ENCODE data around the gene SNED1. TPM values are rescaled to one million over a fixed set of nuclear protein-coding genes. Genes with fewer than 3 reads are reported as not detected.

Gene SNED1
- total RNA-seq, 2 experiments from 2014 or later: 2.8 to 13.6 TPM

DNA sequence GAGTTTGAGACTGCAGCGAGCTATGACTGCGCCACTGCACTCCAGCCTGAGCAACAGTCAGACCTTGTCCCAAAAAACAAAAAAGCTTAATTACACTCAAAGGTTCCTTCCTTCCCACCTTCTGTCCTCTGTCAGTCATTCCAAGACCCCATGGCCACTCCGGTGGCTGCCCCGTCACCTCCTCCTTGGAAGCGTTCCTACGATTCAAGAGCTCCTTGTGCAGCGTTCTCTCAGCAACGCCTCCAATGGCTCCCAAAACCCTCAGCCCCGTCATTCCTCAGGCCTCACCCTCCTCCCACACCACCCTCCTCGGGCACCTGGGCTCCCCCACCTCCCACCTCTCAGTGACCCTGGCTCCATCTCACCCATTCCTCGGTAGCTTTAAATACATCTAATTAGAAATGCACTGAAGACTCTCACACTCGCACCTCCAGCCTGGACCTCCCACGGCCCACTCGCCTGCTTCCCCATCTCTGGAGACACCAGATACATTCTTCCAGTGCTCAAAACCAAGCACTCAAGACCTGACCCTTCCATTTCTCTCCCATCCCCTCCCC, 142.9 kb downstream of the SNED1 start:
- Histone ChIP-seq H3K79me2 (ENCODE audit: insufficient read depth, low read depth, low read length) (peaks cover 6% of the 10 kb centered on the region; the same call in 1 of the 2 replicates), H3K4me1 (ENCODE audit: insufficient read depth, low read length, poor library complexity, severe bottlenecking) (peaks cover 2% of the 10 kb centered on the region), H2AFZ (ENCODE audit: low read length) (no peak overlapping the region), H3K4me2 (ENCODE audit: low read length) (no peak overlapping the region), H3K9me2 (ENCODE audit: insufficient read depth, low read length) (no peaks in the 10 kb centered on the region), H3K27ac (ENCODE audit: low read depth, low read length, poor library complexity, severe bottlenecking) (no peak overlapping the region), H4K20me1 (ENCODE audit: insufficient read depth, low read length) (no peaks in the 10 kb centered on the region), H3K4me3 (ENCODE audit: low read depth, low read length, poor library complexity, severe bottlenecking) (no peak overlapping the region), H3K9me3 (ENCODE audit: low read length) (no peaks in the 10 kb centered on the region), H3K36me3 (ENCODE audit: insufficient read depth, low read length) (peaks cover 57% of the 10 kb centered on the region)
- CTCF ChIA-PET (ENCODE audit: unreplicated experiment): no interaction called here
- POLR2A ChIA-PET: interaction anchor here (0.6 to 0.7 kb wide), 2 partner anchors 10 to 104 kb away, joined by 3 read pairs; no protein-coding TSS in a partner anchor
- intact Hi-C loops (cut with micrococcal nuclease; ENCODE audit: unreplicated experiment): loop anchor here (10.0 kb wide), 1 partner anchor 744 kb away; no protein-coding TSS in a partner anchor
- DNase-seq (ENCODE audit: low spot score): no peak
- BruUV-seq (replicated peaks): no TSS peak
- TF ChIP-seq EZH2phosphoT487 (IDR thresholded peaks at IDR 0.05; ENCODE audit: borderline replicate concordance, low read depth, low read length) (no peak), CTCF (conservative IDR thresholded peaks at IDR 0.05; ENCODE audit: low read length) (no peak)

GRCh38 chr2:241142063-241142462, 143.6 kb downstream of the SNED1 start:
- ChIA-PET POLR2A (interaction anchor here (0.6 to 0.7 kb wide), 2 partner anchors 10 to 103 kb away, joined by 3 read pairs; no protein-coding TSS in a partner anchor), CTCF (ENCODE audit: unreplicated experiment) (no interaction called here)
- no peak overlapping the region for H3K27ac ChIP-seq (ENCODE audit: low read depth, low read length, poor library complexity, severe bottlenecking)
- no peaks in the 10 kb centered on the region for H3K9me3 ChIP-seq (ENCODE audit: low read length)
- H2AFZ ChIP-seq (ENCODE audit: low read length): no peak overlapping the region
- peaks cover 51% of the 10 kb centered on the region for H3K36me3 ChIP-seq (ENCODE audit: insufficient read depth, low read length)
- peaks cover 11% of the 10 kb centered on the region; the same call in 1 of the 2 replicates for H3K79me2 ChIP-seq (ENCODE audit: insufficient read depth, low read depth, low read length)
- BruUV-seq (replicated peaks): no TSS peak
- intact Hi-C loops (cut with micrococcal nuclease; ENCODE audit: unreplicated experiment): loop anchor here (10.0 kb wide), 1 partner anchor 743 kb away; no protein-coding TSS in a partner anchor
- no peak overlapping the region for H3K4me3 ChIP-seq (ENCODE audit: low read depth, low read length, poor library complexity, severe bottlenecking)
- peaks cover 10% of the 10 kb centered on the region for H3K4me1 ChIP-seq (ENCODE audit: insufficient read depth, low read length, poor library complexity, severe bottlenecking)
- peaks cover 3% of the 10 kb centered on the region; the same call in 1 of the 2 replicates for H4K20me1 ChIP-seq (ENCODE audit: insufficient read depth, low read length)
- no peak for TF ChIP-seq EZH2phosphoT487 (IDR thresholded peaks at IDR 0.05; ENCODE audit: borderline replicate concordance, low read depth, low read length)
- TF ChIP-seq CTCF (conservative IDR thresholded peaks at IDR 0.05; ENCODE audit: low read length): no peak
- no peak overlapping the region for H3K4me2 ChIP-seq (ENCODE audit: low read length)
- DNase-seq (ENCODE audit: low spot score): no peak
- no peaks in the 10 kb centered on the region for H3K9me2 ChIP-seq (ENCODE audit: insufficient read depth, low read length)

GRCh38 chr2:241142593-241142992, 144.2 kb downstream of the SNED1 start:
- no TSS peak for BruUV-seq (replicated peaks)
- Histone ChIP-seq H3K4me2 (ENCODE audit: low read length) (no peak overlapping the region), H4K20me1 (ENCODE audit: insufficient read depth, low read length) (peaks cover 5% of the 10 kb centered on the region; the same call in 1 of the 2 replicates), H3K79me2 (ENCODE audit: insufficient read depth, low read depth, low read length) (peaks cover 17% of the 10 kb centered on the region; the same call in 1 of the 2 replicates), H3K27ac (ENCODE audit: low read depth, low read length, poor library complexity, severe bottlenecking) (no peak overlapping the region), H2AFZ (ENCODE audit: low read length) (no peak overlapping the region), H3K4me1 (ENCODE audit: insufficient read depth, low read length, poor library complexity, severe bottlenecking) (peaks cover 13% of the 10 kb centered on the region), H3K36me3 (ENCODE audit: insufficient read depth, low read length) (peaks cover 51% of the 10 kb centered on the region), H3K9me3 (ENCODE audit: low read length) (no peaks in the 10 kb centered on the region), H3K9me2 (ENCODE audit: insufficient read depth, low read length) (no peaks in the 10 kb centered on the region), H3K4me3 (ENCODE audit: low read depth, low read length, poor library complexity, severe bottlenecking) (no peak overlapping the region)
- CTCF ChIA-PET (ENCODE audit: unreplicated experiment): interaction anchor here (0.7 kb wide), 1 partner anchor 37 kb away, joined by 3 read pairs; no protein-coding TSS in a partner anchor
- POLR2A ChIA-PET: interaction anchor here (0.5 to 0.7 kb wide), 2 partner anchors 11 to 66 kb away, joined by 3 read pairs; no protein-coding TSS in a partner anchor
- TF ChIP-seq CTCF (conservative IDR thresholded peaks at IDR 0.05; ENCODE audit: low read length): no peak
- no peak for TF ChIP-seq EZH2phosphoT487 (IDR thresholded peaks at IDR 0.05; ENCODE audit: borderline replicate concordance, low read depth, low read length)
- intact Hi-C loops (cut with micrococcal nuclease; ENCODE audit: unreplicated experiment): loop anchor here (10.0 kb wide), 1 partner anchor 742 kb away; no protein-coding TSS in a partner anchor
- no peak for DNase-seq (ENCODE audit: low spot score)

Measured in OCI-LY7 (cell line).